HEK293T (cell line): ENCODE measurements around the gene TIGD4.

ENCODE experiments used
- BHLHE40 ChIP-seq: fragments of 450-650 bp; IDR thresholded peaks from 2 replicates; pipeline ENCODE4 v1.6.1; 2016; ENCODE audit warnings: mild to moderate bottlenecking, moderate library complexity, borderline replicate concordance
- FOXA1 ChIP-seq: fragments of 450-650 bp; IDR thresholded peaks from 2 replicates; pipeline ENCODE4 v1.6.1; 2016; ENCODE audit warnings: mild to moderate bottlenecking
- FOXK2 ChIP-seq: fragments of 450-650 bp; IDR thresholded peaks from 2 replicates; pipeline ENCODE4 v1.6.1; 2016; ENCODE audit warnings: mild to moderate bottlenecking
- HDGF ChIP-seq: fragments of 450-650 bp; IDR thresholded peaks from 2 replicates; pipeline ENCODE4 v1.6.1; 2017; ENCODE audit warnings: antibody characterized with exemption, borderline replicate concordance
- SP1 ChIP-seq: fragments of 450-650 bp; IDR thresholded peaks from 2 replicates; pipeline ENCODE4 v1.6.1; 2017
- SUZ12 ChIP-seq: fragments of 450-650 bp; IDR thresholded peaks from 2 replicates; pipeline ENCODE4 v1.6.1; 2016; ENCODE audit warnings: mild to moderate bottlenecking

- TF ChIP-seq BHLHE40 (no peak), FOXA1 (no peak), SP1 (no peak), FOXK2 (no peak), HDGF (no peak), SUZ12 (no peak)
These were observed at the start of gene TIGD4, which contains the start of gene ARFIP1 for GRCh38 chr4:152779513-152780266.
